ENCODE results near the gene TECR.
A peak's percentile ranks its signal among the peaks of the same experiment; 100 is the strongest.
"Not testable (repeated sequence)": the region's sequence is repeated elsewhere in the genome, so short reads cannot be mapped to it uniquely, and the experiment has no call there.

The TECR gene

DNA sequence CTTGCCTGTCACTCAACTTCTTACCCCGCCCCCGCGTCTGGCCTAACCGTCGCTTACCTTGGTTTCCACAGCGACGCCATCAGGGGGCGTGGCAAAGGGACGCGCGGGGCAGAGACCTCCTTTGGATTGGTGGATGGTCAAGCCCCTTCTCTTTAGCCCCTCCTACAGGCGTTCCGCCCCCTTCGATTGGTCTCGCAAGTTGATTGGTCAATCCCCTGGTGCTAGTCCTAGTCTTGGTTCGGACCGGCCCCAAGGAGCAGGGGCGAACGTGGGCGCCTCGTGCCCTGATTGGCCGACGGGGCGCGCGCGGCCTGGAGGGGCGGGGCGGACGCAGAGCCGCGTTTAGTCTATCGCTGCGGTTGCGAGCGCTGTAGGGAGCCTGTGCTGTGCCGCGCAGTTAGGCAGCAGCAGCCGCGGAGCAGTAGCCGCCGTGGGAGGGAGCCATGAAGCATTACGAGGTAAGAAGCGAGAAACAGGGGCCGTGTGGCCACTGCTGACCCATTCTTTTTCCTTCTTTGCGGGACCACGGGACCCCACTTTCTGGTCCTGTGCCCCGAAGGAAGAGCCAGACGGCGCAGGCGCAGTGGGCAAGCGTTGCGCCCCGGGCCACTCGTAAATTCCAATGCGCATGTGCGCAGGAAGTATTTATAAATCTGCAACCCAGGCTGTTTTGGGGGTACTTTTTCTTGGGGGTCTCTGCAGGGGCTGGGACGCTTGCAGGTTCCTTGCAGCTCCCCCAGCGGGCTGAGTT lies at the start of gene TECR:
Gene TECR, plus strand, starts transcription at position 341 of the 751 bp plus-strand sequence. Its CDS starts 103 bp downstream, at position 444.
- DNase-seq (ENCODE audit: low read depth in 2 of 2) = peak; percentile 100

- DNase-seq (ENCODE audit: low read depth in 2 of 2) = peak; percentile 61 to 75
Measured at GRCh38 chr19:14479975-14480699, 49.3 kb upstream of the TECR start.

- no peak for DNase-seq (ENCODE audit: low read depth in 2 of 2)
Measured at GRCh38 chr19:14480700-14481079, 48.7 kb upstream of the TECR start.

- no peak for DNase-seq (ENCODE audit: low read depth in 2 of 2)
Measured at GRCh38 chr19:14482172-14482941, 47.0 kb upstream of the TECR start.

GRCh38 chr19:14487370-14488125 lies 41.8 kb upstream of the TECR start:
- no peak for DNase-seq (ENCODE audit: low read depth in 2 of 2)

GRCh38 chr19:14492756-14493337 lies 36.5 kb upstream of the TECR start:
- DNase-seq (ENCODE audit: low read depth in 2 of 2) = no peak

DNA sequence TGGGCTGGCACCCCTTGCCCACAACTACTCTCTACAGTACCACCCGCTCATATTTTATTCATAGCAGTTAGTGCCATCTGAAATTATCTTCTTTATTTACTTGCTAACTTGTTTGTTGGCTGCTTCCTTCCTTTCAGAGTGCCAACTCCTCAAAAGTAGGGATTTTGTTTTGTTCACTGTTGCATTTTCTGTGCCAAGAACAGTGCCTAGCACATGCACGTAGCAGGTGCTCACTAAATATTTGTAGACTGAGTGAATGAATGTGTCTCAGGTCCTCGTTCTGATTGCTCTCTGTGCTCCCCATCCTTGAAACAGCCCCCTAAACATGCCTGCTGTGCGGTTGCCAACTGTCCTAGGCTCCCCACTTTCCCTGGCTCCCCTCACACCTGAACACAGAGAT lies 35.0 kb upstream of the TECR start:
- DNase-seq (ENCODE audit: low read depth in 2 of 2) = no peak

GRCh38 chr19:14494910-14495671 lies 34.3 kb upstream of the TECR start:
- DNase-seq (ENCODE audit: low read depth in 2 of 2) = no peak

- no peak for DNase-seq (ENCODE audit: low read depth in 2 of 2)
Measured at GRCh38 chr19:14495672-14496028, 33.7 kb upstream of the TECR start.

- peak; percentile 72 to 81 for DNase-seq (ENCODE audit: low read depth in 2 of 2)
Measured at GRCh38 chr19:14496029-14496833, 33.2 kb upstream of the TECR start, which contains the start of gene GIPC1. TSS of gene GIPC1 (minus strand) at chr19:14496127. CDS start at chr19:14482976, 13,151 bp downstream.

DNA sequence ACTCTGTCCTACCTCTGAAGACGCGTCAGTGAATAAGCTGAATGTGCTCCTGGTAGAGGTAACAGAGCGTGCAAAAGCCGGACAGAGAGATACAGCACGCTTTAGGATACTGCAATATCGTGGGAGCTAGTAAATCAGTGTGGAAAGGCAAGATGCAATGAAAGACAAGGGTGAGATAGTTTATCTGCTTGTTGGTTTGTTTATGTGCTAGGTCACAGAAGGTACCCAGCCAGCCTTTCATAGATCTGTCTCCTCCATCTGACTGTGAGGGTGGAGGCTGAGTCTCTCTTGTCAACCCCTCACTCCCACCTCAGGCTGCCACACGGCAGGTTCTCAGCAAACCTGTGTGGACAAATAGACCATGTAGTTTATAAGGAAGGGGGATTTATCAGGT lies 32.6 kb upstream of the TECR start:
- no peak for DNase-seq (ENCODE audit: low read depth in 2 of 2)

DNA sequence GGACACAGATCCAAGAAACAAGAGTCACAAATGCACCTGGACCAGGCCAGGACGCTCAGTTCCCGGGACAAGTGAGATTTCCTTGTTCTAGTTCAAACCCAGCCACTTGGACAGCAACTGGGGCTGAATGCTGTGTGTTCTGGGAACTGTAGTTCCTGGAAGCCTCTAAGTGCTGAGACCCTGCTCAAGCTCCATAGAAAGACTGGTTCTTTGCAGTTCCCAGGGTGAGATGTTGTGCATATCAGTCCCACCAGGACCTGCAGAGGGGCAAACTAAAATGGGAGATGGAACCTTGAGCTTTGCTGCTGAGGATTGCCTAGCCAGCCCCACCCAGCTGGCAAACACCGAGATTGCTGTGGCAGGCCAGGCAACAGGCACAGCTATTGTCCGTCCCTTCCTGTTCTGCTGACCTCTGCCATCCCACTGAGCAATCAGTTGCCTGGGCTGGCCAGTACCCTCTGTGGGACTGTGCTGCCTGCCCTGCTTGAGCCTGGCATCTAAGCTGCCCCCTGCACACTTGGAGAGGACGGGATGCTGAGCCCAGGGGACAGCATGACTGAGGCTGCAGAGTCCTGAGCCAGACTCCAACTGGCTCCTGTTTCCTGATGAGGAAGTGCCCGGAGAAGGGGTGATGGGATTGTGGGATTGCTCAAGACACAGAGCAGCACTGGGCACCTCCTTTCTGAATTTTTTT lies 32.0 kb upstream of the TECR start:
- no peak for DNase-seq (ENCODE audit: low read depth in 2 of 2)

DNA sequence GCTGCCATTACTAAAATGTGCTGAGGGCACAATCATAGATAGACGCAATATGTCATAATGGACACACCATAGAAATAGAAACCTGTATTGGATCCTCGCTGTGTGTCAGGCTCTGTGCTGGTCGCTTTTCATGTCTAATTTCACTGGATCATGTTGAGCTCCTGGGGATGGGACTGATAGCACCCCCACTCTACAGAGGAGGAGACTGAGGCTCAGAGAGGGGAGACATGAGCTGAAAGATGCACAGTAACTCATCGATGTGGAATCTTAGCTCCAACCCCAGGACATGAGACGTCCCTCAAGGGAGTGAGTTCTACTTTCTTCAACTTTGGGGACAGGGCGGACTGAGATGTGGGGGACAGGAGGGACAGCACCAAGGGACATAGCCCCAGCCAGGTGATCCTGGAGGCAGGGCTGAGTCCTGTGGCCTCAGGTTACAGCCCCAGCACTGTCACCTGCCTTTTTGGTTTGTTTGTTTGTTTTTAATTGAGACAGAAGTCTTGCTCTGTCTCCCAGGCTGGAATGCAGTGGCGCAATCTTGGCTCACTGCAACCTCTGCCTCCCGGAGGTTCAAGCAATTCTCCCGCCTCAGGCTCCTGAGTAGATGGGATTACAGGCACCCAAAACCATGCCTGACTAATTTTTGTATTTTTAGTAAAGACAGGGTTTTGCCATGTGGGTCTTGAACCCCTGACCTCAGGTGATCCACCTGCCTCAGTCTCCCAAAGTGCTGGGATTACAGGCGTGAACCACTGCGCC lies 26.9 kb upstream of the TECR start:
- DNase-seq (ENCODE audit: low read depth in 2 of 2) = no peak

- DNase-seq (ENCODE audit: low read depth in 2 of 2) = no peak
Measured at GRCh38 chr19:14503285-14503684, 26.1 kb upstream of the TECR start.

GRCh38 chr19:14504575-14504974 lies 24.8 kb upstream of the TECR start:
- DNase-seq (ENCODE audit: low read depth in 2 of 2) = not testable (repeated sequence)

GRCh38 chr19:14505488-14506239 lies 23.7 kb upstream of the TECR start:
- peak; percentile 63 to 79 for DNase-seq (ENCODE audit: low read depth in 2 of 2)

- no peak for DNase-seq (ENCODE audit: low read depth in 2 of 2)
Measured at GRCh38 chr19:14507704-14508542, 21.5 kb upstream of the TECR start.

All from stimulated activated CD4-positive, alpha-beta T cell treated with anti-CD3 and anti-CD28 coated beads, Interleukin-4, amount 100 ng/mL, for 48 hours (primary cell).